Glutamatergic neuron (in vitro differentiated cells): ENCODE data around the gene MYCBPAP. TPM values are rescaled to one million over a fixed set of nuclear protein-coding genes. Genes with fewer than 3 reads are reported as not detected.
A peak's percentile ranks its signal among the peaks of the same experiment; 100 is the strongest.

Experiments used
- DNase-seq: peaks from one replicate; pipeline ENCODE4 v3.0.0; 2022
- H3K27ac Mint-ChIP-seq: one replicate; pipeline ENCODE4 v1.8.0; 2020; ENCODE audit warnings: mild to moderate bottlenecking, mixed read lengths, inconsistent platforms; ENCODE audit not compliant: unreplicated experiment
- H3K27me3 Mint-ChIP-seq: one replicate; pipeline ENCODE4 v1.8.0; 2020; ENCODE audit warnings: mild to moderate bottlenecking, moderate library complexity, mixed read lengths, inconsistent platforms; ENCODE audit not compliant: unreplicated experiment
- H3K36me3 Mint-ChIP-seq: one replicate; pipeline ENCODE4 v1.8.0; 2020; ENCODE audit warnings: mild to moderate bottlenecking, mixed read lengths, inconsistent platforms; ENCODE audit not compliant: unreplicated experiment
- H3K4me1 Mint-ChIP-seq: one replicate; pipeline ENCODE4 v1.8.0; 2020; ENCODE audit warnings: mild to moderate bottlenecking, low read depth, mixed read lengths, inconsistent platforms; ENCODE audit not compliant: unreplicated experiment
- H3K4me3 Mint-ChIP-seq: one replicate; pipeline ENCODE4 v1.8.0; 2020; ENCODE audit warnings: mild to moderate bottlenecking, mixed read lengths, inconsistent platforms; ENCODE audit not compliant: unreplicated experiment
- H3K9me3 Mint-ChIP-seq: one replicate; pipeline ENCODE4 v1.8.0; 2020; ENCODE audit warnings: mild to moderate bottlenecking, moderate library complexity, mixed read lengths, inconsistent platforms; ENCODE audit not compliant: unreplicated experiment
- CTCF ChIP-seq: fragments of 200-600 bp; sonication (generic); IDR thresholded peaks from one replicate; pipeline ENCODE4 v1.5.0; 2021; ENCODE audit not compliant: partially characterized antibody, unreplicated experiment
- total RNA-seq: library from RNA; stranded (reverse); fragmentation: NEBNext Ultra II Directional; extraction: Animal tissue kit (Norgen Biotek cat#: 25700); gene quantifications from one replicate; pipeline ENCODE4 v1.2.1, GENCODE V29; 2021; ENCODE audit not compliant: unreplicated experiment

The MYCBPAP gene
- total RNA-seq, 1 donor from 2014 or later, result 2.5 TPM

GRCh38 chr17:50502301-50502990 lies 5.8 kb upstream of the MYCBPAP start:
- H3K9me3 Mint-ChIP-seq, result peaks cover 4% of the 10 kb centered on the region
- H3K4me3 Mint-ChIP-seq, result no peak overlapping the region
- H3K27ac Mint-ChIP-seq, result no peak overlapping the region
- DNase-seq, result no peak
- H3K27me3 Mint-ChIP-seq, result peaks cover 6% of the 10 kb centered on the region
- H3K36me3 Mint-ChIP-seq, result no peaks in the 10 kb centered on the region
- no peaks in the 10 kb centered on the region for H3K4me1 Mint-ChIP-seq
- no peak for TF ChIP-seq CTCF

- peaks cover 7% of the 10 kb centered on the region for H3K9me3 Mint-ChIP-seq
- no peak overlapping the region for H3K27ac Mint-ChIP-seq
These were observed 2.6 kb upstream of the MYCBPAP start for GRCh38 chr17:50505591-50506130.

GRCh38 chr17:50506298-50506697 lies 1.9 kb upstream of the MYCBPAP start:
- no peak for TF ChIP-seq CTCF
- Mint-ChIP-seq H3K27ac (peak overlapping the region; percentile 22), H3K36me3 (no peaks in the 10 kb centered on the region), H3K4me1 (peaks cover 5% of the 10 kb centered on the region), H3K27me3 (peaks cover 12% of the 10 kb centered on the region), H3K9me3 (peaks cover 7% of the 10 kb centered on the region), H3K4me3 (peak overlapping the region; percentile 59)
- no peak for DNase-seq

More at GRCh38 chr17:50505591-50506130, 2.6 kb upstream of the MYCBPAP start:
- Mint-ChIP-seq H3K27me3 (peaks cover 12% of the 10 kb centered on the region), H3K4me3 (no peak overlapping the region), H3K4me1 (no peaks in the 10 kb centered on the region), H3K36me3 (no peaks in the 10 kb centered on the region)
- no peak for TF ChIP-seq CTCF
- no peak for DNase-seq

- no peak for DNase-seq
- peaks cover 6% of the 10 kb centered on the region for H3K9me3 Mint-ChIP-seq
- H3K4me1 Mint-ChIP-seq, result peaks cover 10% of the 10 kb centered on the region
- peaks cover 14% of the 10 kb centered on the region for H3K27me3 Mint-ChIP-seq
- TF ChIP-seq CTCF, result no peak
- H3K36me3 Mint-ChIP-seq, result no peaks in the 10 kb centered on the region
- H3K4me3 Mint-ChIP-seq, result peak overlapping the region; percentile 93
- peak overlapping the region; percentile 46 for H3K27ac Mint-ChIP-seq
These were observed 578 bp downstream of the MYCBPAP start for GRCh38 chr17:50508573-50509460.
